HUES64 (cell line): Measurements from ENCODE around the gene SMAD1.

Experiments used
- H3K27ac ChIP-seq: 2 replicates; pipeline ENCODE4 v1.7.0; 2013; ENCODE audit warnings: low read depth, low read length, inconsistent platforms
- H3K27me3 ChIP-seq: 2 replicates; pipeline ENCODE4 v1.6.1; 2013; ENCODE audit warnings: mild to moderate bottlenecking, low read length; ENCODE audit not compliant: insufficient read depth
- H3K36me3 ChIP-seq: 2 replicates; pipeline ENCODE4 v1.6.1; 2013; ENCODE audit warnings: mild to moderate bottlenecking, low read length; ENCODE audit not compliant: insufficient read depth
- H3K4me1 ChIP-seq: 2 replicates; pipeline ENCODE4 v1.6.1; 2013; ENCODE audit warnings: mild to moderate bottlenecking, low read length, moderate library complexity; ENCODE audit not compliant: insufficient read depth
- H3K4me3 ChIP-seq: 2 replicates; pipeline ENCODE4 v1.5.1; 2013; ENCODE audit warnings: mild to moderate bottlenecking, low read length, moderate library complexity
- H3K9ac ChIP-seq: 2 replicates; pipeline ENCODE4 v1.6.1; 2013; ENCODE audit warnings: mild to moderate bottlenecking, low read depth, low read length
- H3K9me3 ChIP-seq: 2 replicates; pipeline ENCODE4 v1.6.1; 2013; ENCODE audit warnings: low read depth, low read length; ENCODE audit not compliant: insufficient read depth
- WGBS: fragments of 150-250, 120-280 bp; methylation state at CpG from one replicate; pipeline ENCODE4 v1.1.7; 2013; ENCODE audit warnings: missing lambda C conversion rate; 5-methylcytosine and 5-hydroxymethylcytosine counted together

SMAD1 gene

DNA sequence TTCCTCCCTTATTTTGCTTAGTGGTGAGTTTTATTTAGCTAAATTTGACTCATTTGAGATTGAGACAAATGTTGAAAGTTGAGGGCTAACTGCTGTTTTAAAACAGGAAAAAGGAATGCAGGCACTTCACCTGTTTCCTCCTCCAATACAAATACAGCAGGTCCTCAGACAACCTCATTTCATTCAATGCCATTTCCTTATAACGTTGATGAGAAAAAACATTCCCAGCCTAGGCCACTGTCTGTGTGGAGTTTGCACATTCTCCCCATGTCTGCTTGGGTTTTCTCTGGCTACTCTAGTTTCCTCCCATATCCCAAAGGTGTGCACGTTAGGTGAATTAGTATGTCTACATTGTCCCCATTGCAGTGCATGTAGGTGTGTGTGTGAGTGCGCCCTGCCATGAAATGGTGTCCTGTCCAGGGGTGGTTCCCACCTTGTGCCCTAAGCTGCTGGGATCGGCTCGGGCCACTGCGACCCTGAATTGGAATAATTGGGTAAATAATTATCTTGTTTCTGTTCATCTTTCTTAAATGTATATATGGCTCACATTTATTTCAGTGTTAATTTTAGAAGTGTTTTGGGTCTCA, 21.9 kb downstream of the SMAD1 start:
- no peak overlapping the region for H3K9ac ChIP-seq
- H3K9me3 ChIP-seq = no peaks in the 10 kb centered on the region
- H3K36me3 ChIP-seq = no peaks in the 10 kb centered on the region
- H3K4me3 ChIP-seq = no peak overlapping the region
- no peak overlapping the region for H3K27ac ChIP-seq
- 93% methylated on average over 6 of the region's 6 CpGs for WGBS
- no peaks in the 10 kb centered on the region for H3K27me3 ChIP-seq
- peaks cover 39% of the 10 kb centered on the region for H3K4me1 ChIP-seq

DNA sequence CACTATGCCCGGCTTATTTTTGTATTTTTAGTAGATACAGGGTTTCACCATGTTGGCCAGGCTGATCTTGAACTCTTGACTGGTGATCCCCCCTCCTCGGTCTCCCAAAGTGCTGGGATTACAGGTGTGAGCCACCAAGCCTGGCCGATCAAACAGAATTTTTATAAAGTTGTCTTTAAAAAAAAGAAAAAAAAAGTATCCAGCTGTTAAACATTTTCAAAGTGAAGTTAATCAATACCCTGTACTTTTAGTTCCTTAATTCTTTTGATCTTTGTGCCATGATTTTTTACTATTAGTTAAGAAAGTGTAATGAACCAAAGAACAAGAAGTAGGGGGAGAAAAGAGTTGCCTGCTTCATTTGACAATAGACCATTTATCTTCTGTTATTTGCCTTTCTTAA, 24.3 kb downstream of the SMAD1 start:
- Histone ChIP-seq H3K27ac (no peak overlapping the region), H3K4me1 (peaks cover 44% of the 10 kb centered on the region), H3K27me3 (no peaks in the 10 kb centered on the region), H3K9me3 (peaks cover 4% of the 10 kb centered on the region; the same call in 1 of the 2 replicates), H3K9ac (no peak overlapping the region), H3K36me3 (no peaks in the 10 kb centered on the region), H3K4me3 (no peak overlapping the region)
- WGBS = 98% methylated on average over 3 of the region's 3 CpGs

DNA sequence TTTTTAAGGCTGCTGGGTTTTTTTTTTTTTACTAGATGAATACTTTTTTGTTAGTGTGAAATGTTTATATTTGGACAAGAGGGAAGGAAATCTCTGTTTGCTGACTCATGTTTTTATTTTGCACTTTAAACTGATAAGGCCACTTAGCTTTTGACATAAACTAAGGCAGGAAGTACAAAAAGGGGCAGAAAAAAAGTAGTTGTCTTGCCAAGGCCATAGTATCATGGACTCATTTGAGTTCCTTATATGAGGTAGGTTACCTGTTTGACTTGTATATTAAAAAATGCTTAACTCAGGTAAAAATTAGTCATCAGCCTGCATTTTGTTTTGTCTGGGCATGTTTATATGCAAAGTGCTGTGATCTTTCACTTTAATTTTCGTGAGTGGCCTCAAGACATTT, 26.0 kb downstream of the SMAD1 start:
- Histone ChIP-seq H3K9ac (no peak overlapping the region), H3K4me3 (no peak overlapping the region)

DNA sequence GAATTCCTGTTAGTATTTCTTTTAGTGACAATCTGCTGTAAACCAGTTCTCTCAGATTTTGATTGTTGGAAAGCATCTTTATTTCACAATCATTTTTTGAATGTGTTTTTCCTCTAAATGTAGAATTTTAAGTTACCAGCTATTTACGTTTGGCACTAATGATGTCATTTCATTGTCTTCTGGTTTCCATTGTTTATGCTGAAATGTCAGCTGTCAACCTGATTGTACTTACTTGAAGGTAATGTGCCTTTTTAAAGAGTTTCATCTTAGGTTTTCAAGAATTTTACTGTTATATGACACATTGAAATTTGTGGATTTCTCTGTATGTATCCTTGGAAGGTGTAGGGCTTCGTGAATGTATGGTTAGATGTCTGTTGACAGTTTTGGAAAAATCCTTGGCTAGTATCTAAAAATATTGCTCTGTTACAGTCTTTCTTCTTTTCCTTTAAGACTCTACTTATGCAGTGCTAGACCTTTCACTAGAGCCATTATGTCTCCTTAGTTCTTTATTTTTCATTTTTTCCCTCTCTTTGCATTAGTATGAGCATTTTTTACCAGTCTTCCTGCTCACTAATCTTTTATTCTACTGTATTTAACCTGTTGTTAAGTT, 30.4 kb downstream of the SMAD1 start:
- peaks cover 7% of the 10 kb centered on the region for H3K36me3 ChIP-seq
- H3K9ac ChIP-seq = no peak overlapping the region
- peaks cover 22% of the 10 kb centered on the region; the same call in 1 of the 2 replicates for H3K4me1 ChIP-seq
- no peak overlapping the region for H3K27ac ChIP-seq
- H3K9me3 ChIP-seq = peaks cover 20% of the 10 kb centered on the region; the same call in 1 of the 2 replicates
- no peaks in the 10 kb centered on the region for H3K27me3 ChIP-seq
- H3K4me3 ChIP-seq = no peak overlapping the region
- WGBS = 89% methylated on average over 2 of the region's 2 CpGs

More for the DNA sequence above, 26.0 kb downstream of the SMAD1 start:
- 88% methylated on average over 1 of the region's 1 CpG for WGBS
- Histone ChIP-seq H3K27me3 (no peaks in the 10 kb centered on the region), H3K27ac (no peak overlapping the region), H3K4me1 (peaks cover 33% of the 10 kb centered on the region), H3K9me3 (peaks cover 16% of the 10 kb centered on the region; the same call in 1 of the 2 replicates), H3K36me3 (no peaks in the 10 kb centered on the region; the same call in 1 of the 2 replicates)

DNA sequence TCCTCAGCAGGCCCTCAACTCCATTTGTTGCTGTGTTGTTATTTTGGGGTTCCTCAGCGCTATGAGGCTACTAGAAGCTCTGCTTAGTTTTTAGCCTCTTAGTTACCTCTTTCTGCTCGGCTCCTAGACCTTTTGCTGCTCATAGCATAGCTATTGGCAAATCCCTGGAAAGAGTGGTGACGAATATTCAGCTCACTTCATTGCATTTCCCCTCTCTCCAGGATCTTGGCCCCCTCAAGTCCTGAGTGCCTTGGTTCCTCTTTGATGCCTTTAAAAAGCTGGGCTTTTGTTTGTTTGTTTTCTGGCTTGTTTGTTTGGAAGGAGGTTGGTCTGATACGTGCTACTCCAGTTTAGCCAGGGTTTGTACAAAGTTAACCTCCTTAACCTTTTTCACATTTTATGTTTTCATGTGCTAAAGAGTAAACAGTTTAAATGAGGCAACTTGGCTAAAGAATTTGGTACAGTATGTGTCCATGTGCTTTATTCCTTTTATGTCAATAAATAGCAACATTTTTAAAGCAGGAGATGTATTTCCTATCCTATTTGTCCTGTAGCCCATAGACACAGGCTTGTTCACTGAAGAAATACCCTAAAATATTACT, 31.5 kb downstream of the SMAD1 start:
- H3K27me3 ChIP-seq = no peaks in the 10 kb centered on the region
- 67% methylated on average over 4 of the region's 4 CpGs for WGBS
- no peak overlapping the region for H3K4me3 ChIP-seq
- H3K4me1 ChIP-seq = peaks cover 12% of the 10 kb centered on the region; the same call in 1 of the 2 replicates
- H3K36me3 ChIP-seq = peaks cover 7% of the 10 kb centered on the region
- no peak overlapping the region for H3K27ac ChIP-seq
- H3K9me3 ChIP-seq = peaks cover 20% of the 10 kb centered on the region; the same call in 1 of the 2 replicates
- H3K9ac ChIP-seq = no peak overlapping the region

DNA sequence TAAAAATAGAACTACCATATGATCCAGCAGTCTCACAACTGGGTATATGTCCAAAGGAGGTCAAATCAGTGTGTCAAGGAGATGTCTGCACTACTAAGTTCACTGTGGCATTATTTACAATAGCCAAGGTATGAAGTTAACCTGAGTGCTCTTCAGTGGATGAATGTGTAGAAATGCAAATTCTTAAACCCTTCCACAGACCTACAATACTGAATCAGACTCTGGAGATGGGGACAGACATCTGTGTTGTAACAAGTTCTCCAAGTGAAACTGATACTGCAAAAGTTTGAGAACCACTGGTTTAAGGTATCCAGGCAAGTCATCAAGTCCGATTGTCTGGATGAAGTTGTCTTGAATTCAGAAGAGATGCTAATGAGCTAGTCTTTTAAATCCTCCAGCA, 38.5 kb downstream of the SMAD1 start:
- no peak overlapping the region for H3K9ac ChIP-seq
- peaks cover 6% of the 10 kb centered on the region for H3K4me1 ChIP-seq
- no peaks in the 10 kb centered on the region; the same call in 1 of the 2 replicates for H3K36me3 ChIP-seq
- H3K27me3 ChIP-seq = no peaks in the 10 kb centered on the region
- no peak overlapping the region for H3K27ac ChIP-seq
- no peaks in the 10 kb centered on the region for H3K9me3 ChIP-seq
- WGBS = 93% methylated on average over 1 of the region's 1 CpG
- H3K4me3 ChIP-seq = no peak overlapping the region

DNA sequence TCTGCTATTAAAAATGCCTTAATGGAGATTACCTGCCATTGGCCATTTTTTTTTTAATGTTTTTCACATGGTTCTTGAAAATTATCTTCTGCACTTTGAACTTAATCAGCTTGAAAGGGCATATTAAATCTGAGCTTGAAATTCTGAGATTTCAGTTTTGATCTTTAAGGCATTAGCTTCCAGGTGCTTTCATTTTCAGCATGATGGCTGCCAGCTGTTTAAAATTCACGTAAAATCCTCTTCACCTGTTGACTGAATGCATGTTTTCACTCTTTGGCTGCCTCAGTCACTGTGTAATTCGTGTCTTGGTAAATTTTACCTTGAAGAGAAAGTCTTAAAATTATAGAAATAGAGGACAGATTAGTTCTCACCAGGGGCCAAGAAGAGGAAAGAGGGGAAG, 39.6 kb downstream of the SMAD1 start:
- Histone ChIP-seq H3K27ac (no peak overlapping the region), H3K4me1 (peaks cover 13% of the 10 kb centered on the region), H3K9ac (no peak overlapping the region), H3K36me3 (no peaks in the 10 kb centered on the region; the same call in 1 of the 2 replicates), H3K9me3 (no peaks in the 10 kb centered on the region), H3K27me3 (no peaks in the 10 kb centered on the region), H3K4me3 (no peak overlapping the region)
- 90% methylated on average over 2 of the region's 2 CpGs for WGBS

DNA sequence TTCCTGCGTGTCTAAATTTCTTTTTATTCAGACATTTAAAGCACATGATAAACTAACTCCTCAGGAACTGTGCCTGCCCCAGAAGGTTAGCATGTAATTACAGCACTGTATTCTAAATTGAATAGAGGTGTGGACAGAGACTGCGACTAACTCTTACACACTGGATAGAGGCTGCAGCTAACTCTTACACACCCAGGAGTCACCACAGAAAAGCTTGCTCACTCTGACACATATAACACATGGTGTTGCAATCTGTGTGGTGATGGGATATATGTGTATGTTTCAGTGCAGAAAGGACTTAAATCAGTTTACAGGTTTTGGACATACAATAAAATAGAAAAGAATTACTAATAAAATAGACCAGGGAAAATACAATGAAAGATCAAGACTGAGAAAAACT, 41.5 kb downstream of the SMAD1 start:
- Histone ChIP-seq H3K9me3 (no peaks in the 10 kb centered on the region), H3K27me3 (no peaks in the 10 kb centered on the region), H3K36me3 (no peaks in the 10 kb centered on the region; the same call in 1 of the 2 replicates), H3K9ac (no peak overlapping the region), H3K4me3 (no peak overlapping the region), H3K27ac (no peak overlapping the region), H3K4me1 (peaks cover 13% of the 10 kb centered on the region)
- WGBS = 100% methylated on average over 1 of the region's 2 CpGs

DNA sequence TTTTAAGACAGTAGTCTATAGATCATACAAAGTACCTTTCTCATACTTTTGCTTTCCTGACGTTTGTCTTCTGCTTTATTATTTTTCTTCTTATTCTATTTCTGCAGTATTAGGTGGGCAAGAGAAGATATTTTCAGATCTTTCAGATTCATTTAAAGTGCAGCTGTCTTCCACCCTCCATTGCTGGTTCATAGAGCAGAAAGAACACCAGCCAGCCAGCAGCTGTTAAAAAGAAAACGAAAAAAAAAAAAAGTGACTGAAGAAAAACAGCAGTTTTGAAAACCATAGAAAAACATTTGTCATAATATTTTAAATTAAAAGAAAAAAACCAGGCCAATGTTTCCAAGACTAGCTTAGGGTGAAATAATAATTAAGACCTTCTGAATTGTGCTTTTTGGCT, 42.9 kb downstream of the SMAD1 start:
- Histone ChIP-seq H3K9me3 (no peaks in the 10 kb centered on the region), H3K4me3 (no peak overlapping the region), H3K9ac (no peak overlapping the region), H3K27ac (no peak overlapping the region), H3K4me1 (peaks cover 13% of the 10 kb centered on the region), H3K36me3 (no peaks in the 10 kb centered on the region; the same call in 1 of the 2 replicates), H3K27me3 (no peaks in the 10 kb centered on the region)
- WGBS = no CpG with 5 or more reads among the region's 2 CpGs

DNA sequence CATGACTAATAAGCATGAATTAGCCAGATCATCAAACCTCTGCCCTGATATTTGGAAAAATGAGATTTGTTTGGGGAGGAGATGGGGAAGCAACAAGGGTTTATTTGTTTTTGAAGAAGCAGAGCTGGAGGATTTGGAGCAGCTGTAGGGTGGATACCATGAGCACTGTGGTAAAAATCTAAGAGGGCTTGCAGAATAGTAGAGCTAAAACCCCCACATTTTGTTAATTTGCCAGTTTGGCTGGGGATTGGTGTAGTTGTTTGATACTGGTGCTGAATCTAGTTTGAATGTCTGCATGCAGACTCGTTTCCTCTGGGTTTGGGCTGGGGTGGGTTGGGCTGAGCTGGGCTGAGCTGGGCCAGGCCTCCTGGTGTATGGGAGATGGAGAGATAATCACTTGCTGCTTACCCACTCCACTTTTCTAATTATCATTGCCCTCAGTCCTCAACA, 43.7 kb downstream of the SMAD1 start:
- Histone ChIP-seq H3K4me3 (no peak overlapping the region), H3K9me3 (no peaks in the 10 kb centered on the region), H3K36me3 (no peaks in the 10 kb centered on the region; the same call in 1 of the 2 replicates), H3K9ac (no peak overlapping the region), H3K4me1 (peaks cover 13% of the 10 kb centered on the region), H3K27ac (no peak overlapping the region), H3K27me3 (no peaks in the 10 kb centered on the region)
- 44% methylated on average over 1 of the region's 1 CpG for WGBS

DNA sequence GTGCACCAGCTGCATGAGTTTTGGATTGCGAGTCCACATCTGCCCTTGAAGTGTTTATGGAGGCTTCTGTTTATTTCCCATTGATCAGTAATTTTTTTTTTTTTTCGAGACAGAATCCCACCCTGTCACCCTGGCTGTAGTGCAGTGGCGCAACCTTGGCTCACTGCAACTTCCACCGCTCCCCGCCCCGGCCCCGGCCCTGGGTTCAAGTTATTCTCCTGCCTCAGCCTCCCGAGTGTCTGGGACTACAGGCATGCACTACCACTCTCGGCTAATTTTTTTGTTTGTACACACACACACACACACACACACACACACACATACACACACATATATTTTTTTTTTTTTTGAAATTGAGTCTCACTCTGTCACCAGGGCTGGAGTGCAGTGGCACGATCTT, 46.1 kb downstream of the SMAD1 start:
- Histone ChIP-seq H3K36me3 (no peaks in the 10 kb centered on the region), H3K9ac (no peak overlapping the region), H3K9me3 (no peaks in the 10 kb centered on the region), H3K27me3 (no peaks in the 10 kb centered on the region), H3K27ac (no peak overlapping the region), H3K4me3 (no peak overlapping the region), H3K4me1 (peaks cover 19% of the 10 kb centered on the region)
- 95% methylated on average over 10 of the region's 10 CpGs for WGBS
